BLaER1 treated with 17β-estradiol and CSF1 and Interleukin-3, amounts not matched to agents 10 nM and 100 nM (cell line): ENCODE results near the gene UAP1L1.
"Not testable (repeated sequence)": the region's sequence is repeated elsewhere in the genome, so short reads cannot be mapped to it uniquely, and the experiment has no call there.

Experiments
- H3K27ac ChIP-seq, 11 experiments: shearing (Covaris generic); formaldehyde crosslinking; 2 replicates each; pipeline ENCODE4 v1.8.1; 2022
- H3K27me3 ChIP-seq, 11 experiments: shearing (Covaris generic); formaldehyde crosslinking; 2 replicates each; pipeline ENCODE4 v1.8.1; 2022
- H3K36me3 ChIP-seq, 11 experiments: shearing (Covaris generic); formaldehyde crosslinking; 2 replicates each; pipeline ENCODE4 v1.8.1; 2022
- H3K4me1 ChIP-seq, 10 experiments: shearing (Covaris generic); formaldehyde crosslinking; 2 replicates each; pipeline ENCODE4 v1.8.1; 2022
- H3K4me2 ChIP-seq, 11 experiments: shearing (Covaris generic); formaldehyde crosslinking; 2 replicates each; pipeline ENCODE4 v1.8.1; 2022
- H3K4me3 ChIP-seq, 10 experiments: shearing (Covaris generic); formaldehyde crosslinking; 2 replicates each; pipeline ENCODE4 v1.8.1; 2022
- H3K9ac ChIP-seq, 11 experiments: shearing (Covaris generic); formaldehyde crosslinking; 2 replicates each; pipeline ENCODE4 v1.8.1; 2022
- H3K9me3 ChIP-seq, 11 experiments: shearing (Covaris generic); formaldehyde crosslinking; replicated peaks in 1 of 11; 2 replicates each; pipeline ENCODE4 v1.8.1; 2022
- H4K20me1 ChIP-seq, 11 experiments: shearing (Covaris generic); formaldehyde crosslinking; 2 replicates each; pipeline ENCODE4 v1.8.1; 2022
- Cebpa-rat ChIP-seq, 11 experiments: shearing (Covaris generic); IDR thresholded peaks; 2 replicates each; pipeline ENCODE4 v1.8.1; 2022

Gene UAP1L1

GRCh38 chr9:137058521-137059234, 18.6 kb upstream of the UAP1L1 start:
- TF ChIP-seq Cebpa-rat (IDR thresholded peaks at IDR 0.05) = no peak
- H3K4me3 ChIP-seq = no peak overlapping the region
- peaks cover 0 to 14% (median 8%) of the 10 kb centered on the region in 11 experiments; a peak in 10 of 22 replicates for H3K36me3 ChIP-seq
- no peak overlapping the region for H3K9ac ChIP-seq
- H3K27me3 ChIP-seq = peaks cover 22 to 36% (median 26%) of the 10 kb centered on the region in 11 experiments
- H3K4me2 ChIP-seq = peak overlapping the region in 8 of 11 experiments; percentile 10 to 64 (median 36); a peak in 10 of 22 replicates
- no peak overlapping the region for H3K27ac ChIP-seq
- peaks cover 0 to 31% (median 8%) of the 10 kb centered on the region in 11 experiments; a peak in 13 of 22 replicates for H4K20me1 ChIP-seq
- no peaks in the 10 kb centered on the region for H3K9me3 ChIP-seq
- peaks cover 0 to 21% (median 10%) of the 10 kb centered on the region in 10 experiments; a peak in 17 of 20 replicates for H3K4me1 ChIP-seq

GRCh38 chr9:137062384-137062783, 14.9 kb upstream of the UAP1L1 start:
- TF ChIP-seq Cebpa-rat (IDR thresholded peaks at IDR 0.05) = no peak
- H3K4me1 ChIP-seq = peaks cover 4 to 31% (median 14%) of the 10 kb centered on the region in 10 experiments; a peak in 18 of 20 replicates
- H3K27ac ChIP-seq = no peak overlapping the region
- peaks cover 0 to 44% (median 36%) of the 10 kb centered on the region in 11 experiments; a peak in 17 of 22 replicates for H3K36me3 ChIP-seq
- H3K4me3 ChIP-seq = no peak overlapping the region
- H3K9ac ChIP-seq = no peak overlapping the region
- H3K4me2 ChIP-seq = peak overlapping the region in 1 of 11 experiments; percentile 18; a peak in 3 of 22 replicates
- H3K9me3 ChIP-seq = no peaks in the 10 kb centered on the region
- H4K20me1 ChIP-seq = peaks cover 0 to 47% (median 40%) of the 10 kb centered on the region in 11 experiments; a peak in 17 of 22 replicates
- peaks cover 0 to under 1% (median 0%) of the 10 kb centered on the region in 11 experiments; a peak in 1 of 22 replicates for H3K27me3 ChIP-seq

DNA sequence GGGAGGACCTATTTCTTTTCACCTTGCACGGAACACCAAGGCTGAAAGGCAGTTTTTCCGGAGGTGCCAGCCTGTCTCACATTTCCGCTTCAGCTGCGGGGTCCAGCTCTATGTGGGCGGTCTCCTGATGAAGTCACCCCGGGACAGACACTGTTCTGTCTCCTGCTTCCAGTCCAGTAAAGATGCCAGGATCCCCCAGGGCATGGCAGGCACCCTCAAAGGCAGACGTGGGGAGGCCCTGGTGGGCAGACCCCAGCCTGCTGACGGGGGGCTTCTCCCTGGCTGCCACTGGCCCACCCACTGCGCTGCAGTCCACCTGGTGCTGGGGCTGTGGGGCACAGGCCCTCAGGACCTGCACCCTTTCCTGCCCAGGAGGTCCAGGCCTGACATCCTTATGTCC, 14.5 kb upstream of the UAP1L1 start:
- H3K9ac ChIP-seq, H3K4me3 ChIP-seq, H3K27me3 ChIP-seq, H3K9me3 ChIP-seq, H3K4me2 ChIP-seq, H3K27ac ChIP-seq: not testable (repeated sequence)
- Histone ChIP-seq H3K4me1 (peaks cover 4 to 35% (median 18%) of the 10 kb centered on the region in 10 experiments), H4K20me1 (peaks cover 0 to 49% (median 43%) of the 10 kb centered on the region in 11 experiments; a peak in 18 of 22 replicates), H3K36me3 (peaks cover 0 to 44% (median 36%) of the 10 kb centered on the region in 11 experiments; a peak in 17 of 22 replicates)

DNA sequence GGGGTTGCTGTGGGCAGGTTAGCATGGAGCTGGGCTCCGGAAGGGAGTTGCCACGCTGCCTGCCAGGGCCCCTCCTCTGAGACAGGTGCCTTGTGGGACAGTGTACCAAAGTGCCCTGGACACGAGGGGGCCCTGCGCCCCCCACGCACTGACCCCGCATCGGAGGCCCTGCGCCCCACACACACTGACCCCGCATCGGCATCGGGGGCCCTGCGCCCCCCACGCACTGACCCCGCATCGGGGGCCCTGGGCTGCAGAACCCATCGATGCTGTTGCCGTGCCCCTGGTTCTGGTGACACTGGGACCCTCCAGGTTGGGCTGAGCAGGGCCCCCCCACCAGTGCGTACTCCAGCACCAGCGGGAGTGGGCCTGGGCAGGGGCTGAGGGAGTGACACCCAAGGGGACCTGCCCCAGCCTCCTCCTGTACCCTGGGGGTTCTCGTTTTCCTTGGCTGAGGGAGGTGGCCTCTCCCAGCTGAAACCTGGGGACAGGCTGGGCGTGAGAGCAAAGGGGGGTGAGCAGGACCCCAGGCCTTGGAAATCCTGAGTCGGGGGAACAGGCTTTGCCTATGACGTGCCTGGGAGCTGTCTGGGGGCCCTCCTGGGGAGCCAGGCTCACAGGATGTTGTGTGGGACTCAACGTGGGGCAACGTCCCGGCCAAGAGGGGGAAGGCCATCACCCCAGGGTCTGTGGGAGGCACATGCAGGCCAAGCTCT, 13.8 kb upstream of the UAP1L1 start:
- Histone ChIP-seq H3K9me3 (no peaks in the 10 kb centered on the region), H3K27ac (no peak overlapping the region), H4K20me1 (peaks cover 0 to 56% (median 50%) of the 10 kb centered on the region in 11 experiments; a peak in 18 of 22 replicates), H3K36me3 (peaks cover 0 to 44% (median 36%) of the 10 kb centered on the region in 11 experiments; a peak in 17 of 22 replicates), H3K27me3 (no peaks in the 10 kb centered on the region), H3K4me3 (no peak overlapping the region), H3K4me1 (peaks cover 9 to 35% (median 20%) of the 10 kb centered on the region in 10 experiments), H3K9ac (no peak overlapping the region), H3K4me2 (peak overlapping the region in 4 of 11 experiments; percentile 10 to 29 (median 20); a peak in 3 of 22 replicates)
- TF ChIP-seq Cebpa-rat (IDR thresholded peaks at IDR 0.05) = no peak

- no peak overlapping the region for H3K9ac ChIP-seq
- no peaks in the 10 kb centered on the region for H3K9me3 ChIP-seq
- peaks cover 0 to 44% (median 36%) of the 10 kb centered on the region in 11 experiments; a peak in 17 of 22 replicates for H3K36me3 ChIP-seq
- H3K4me2 ChIP-seq = peak overlapping the region in 4 of 11 experiments; percentile 10 to 29 (median 20); a peak in 3 of 22 replicates
- TF ChIP-seq Cebpa-rat (IDR thresholded peaks at IDR 0.05) = no peak
- H4K20me1 ChIP-seq = peaks cover 0 to 64% (median 57%) of the 10 kb centered on the region in 11 experiments; a peak in 18 of 22 replicates
- peaks cover 13 to 39% (median 24%) of the 10 kb centered on the region in 10 experiments for H3K4me1 ChIP-seq
- H3K27ac ChIP-seq = no peak overlapping the region
- no peak overlapping the region for H3K4me3 ChIP-seq
- no peaks in the 10 kb centered on the region for H3K27me3 ChIP-seq
Observed at GRCh38 chr9:137064027-137064879, 13.1 kb upstream of the UAP1L1 start.

DNA sequence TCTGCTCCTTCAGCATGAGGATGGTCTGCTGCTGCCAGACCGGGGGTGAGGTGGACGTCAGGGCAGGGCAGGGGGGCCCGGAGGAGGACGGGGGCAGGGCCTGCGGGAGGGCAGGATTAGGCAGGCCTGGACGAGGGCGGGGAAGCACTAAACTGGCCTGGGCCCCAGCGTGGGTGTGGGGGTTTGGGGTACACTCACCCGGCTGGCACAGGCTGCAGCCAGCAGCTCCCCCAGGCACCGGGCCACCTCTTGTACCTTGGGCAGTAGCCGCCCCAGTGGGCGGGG, 12.5 kb upstream of the UAP1L1 start:
- no peak for TF ChIP-seq Cebpa-rat (IDR thresholded peaks at IDR 0.05)
- peaks cover 0 to 44% (median 36%) of the 10 kb centered on the region in 11 experiments; a peak in 17 of 22 replicates for H3K36me3 ChIP-seq

DNA sequence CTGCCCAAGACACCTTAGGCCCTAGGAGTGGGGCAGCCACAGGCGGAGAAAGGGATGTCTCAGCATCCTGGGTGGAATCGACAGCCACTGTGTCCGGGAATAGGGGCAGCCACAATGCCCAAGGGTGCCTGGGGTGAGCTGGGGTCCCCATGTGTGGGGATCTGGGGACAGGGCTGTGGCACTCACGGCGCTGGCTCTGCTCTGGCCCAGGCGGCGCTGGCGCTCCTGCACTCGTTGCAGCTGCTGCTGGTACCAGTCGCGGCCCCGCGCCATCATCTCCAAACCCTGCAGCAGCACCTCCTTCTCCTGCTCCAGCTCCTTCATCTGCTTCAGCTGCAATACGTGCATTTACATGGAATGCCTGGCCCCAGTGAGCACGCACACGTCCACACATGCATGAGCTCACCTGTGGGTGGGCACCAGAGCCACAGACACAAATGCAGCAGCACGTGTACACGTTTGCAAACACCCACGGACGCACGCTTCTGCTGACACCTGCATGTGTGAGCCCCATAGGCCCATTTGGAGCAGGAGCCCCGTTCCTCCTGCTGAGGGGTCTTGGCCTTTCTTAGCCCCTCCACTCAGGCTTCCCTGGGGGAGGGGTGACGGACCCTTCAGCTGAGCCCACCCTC, 11.9 kb upstream of the UAP1L1 start:
- H3K4me3 ChIP-seq = no peak overlapping the region
- TF ChIP-seq Cebpa-rat (IDR thresholded peaks at IDR 0.05) = no peak
- no peaks in the 10 kb centered on the region for H3K27me3 ChIP-seq
- H3K36me3 ChIP-seq = peaks cover 0 to 44% (median 36%) of the 10 kb centered on the region in 11 experiments; a peak in 17 of 22 replicates
- H3K9ac ChIP-seq = peak overlapping the region in 1 of 11 experiments; percentile 5; a peak in 1 of 22 replicates
- no peaks in the 10 kb centered on the region for H3K9me3 ChIP-seq
- peaks cover 0 to 72% (median 66%) of the 10 kb centered on the region in 11 experiments; a peak in 18 of 22 replicates for H4K20me1 ChIP-seq
- H3K4me1 ChIP-seq = peaks cover 21 to 48% (median 32%) of the 10 kb centered on the region in 10 experiments
- H3K4me2 ChIP-seq = no peak overlapping the region
- H3K27ac ChIP-seq = no peak overlapping the region

More for the DNA sequence above, 12.5 kb upstream of the UAP1L1 start:
- no peak overlapping the region for H3K4me2 ChIP-seq
- H3K27ac ChIP-seq = no peak overlapping the region
- no peaks in the 10 kb centered on the region for H3K9me3 ChIP-seq
- peaks cover 18 to 44% (median 29%) of the 10 kb centered on the region in 10 experiments for H3K4me1 ChIP-seq
- H3K27me3 ChIP-seq = no peaks in the 10 kb centered on the region
- no peak overlapping the region for H3K4me3 ChIP-seq
- peaks cover 0 to 69% (median 63%) of the 10 kb centered on the region in 11 experiments; a peak in 18 of 22 replicates for H4K20me1 ChIP-seq
- H3K9ac ChIP-seq = no peak overlapping the region
